Central memory CD8-positive, alpha-beta T cell (primary cell): ENCODE data around the gene AK5.

ENCODE experiments used
- ATAC-seq: fragments of 150-1000 bp; cut with Tn5 transposase; replicated peaks from 2 replicates; pipeline ENCODE4 v1.10.0; 2022; ENCODE audit warnings: mild to moderate bottlenecking, moderate FRiP score, moderate number of reproducible peaks; ENCODE audit not compliant: poor library complexity, severe bottlenecking; ENCODE audit errors: extremely low read depth
- DNase-seq, 2 donors: peaks; one replicate each; pipeline ENCODE4 v3.0.0; 2021; ENCODE audit warnings: low spot score in 2 of 2
- H3K27ac Mint-ChIP-seq: one replicate; pipeline ENCODE4 v1.8.0; 2022; ENCODE audit warnings: low read depth, mild to moderate bottlenecking, moderate library complexity, mixed read lengths
- H3K27me3 Mint-ChIP-seq: one replicate; pipeline ENCODE4 v1.8.0; 2022; ENCODE audit warnings: mixed read lengths
- H3K36me3 Mint-ChIP-seq: one replicate; pipeline ENCODE4 v1.8.0; 2022; ENCODE audit warnings: mild to moderate bottlenecking, moderate library complexity, mixed read lengths; ENCODE audit not compliant: insufficient read depth
- H3K4me1 Mint-ChIP-seq: one replicate; pipeline ENCODE4 v1.8.0; 2022; ENCODE audit warnings: mixed read lengths
- H3K4me3 Mint-ChIP-seq: one replicate; pipeline ENCODE4 v1.8.0; 2022; ENCODE audit warnings: mild to moderate bottlenecking, moderate library complexity, mixed read lengths
- H3K9me3 Mint-ChIP-seq: one replicate; pipeline ENCODE4 v1.8.0; 2022; ENCODE audit warnings: mixed read lengths

AK5 gene

DNA sequence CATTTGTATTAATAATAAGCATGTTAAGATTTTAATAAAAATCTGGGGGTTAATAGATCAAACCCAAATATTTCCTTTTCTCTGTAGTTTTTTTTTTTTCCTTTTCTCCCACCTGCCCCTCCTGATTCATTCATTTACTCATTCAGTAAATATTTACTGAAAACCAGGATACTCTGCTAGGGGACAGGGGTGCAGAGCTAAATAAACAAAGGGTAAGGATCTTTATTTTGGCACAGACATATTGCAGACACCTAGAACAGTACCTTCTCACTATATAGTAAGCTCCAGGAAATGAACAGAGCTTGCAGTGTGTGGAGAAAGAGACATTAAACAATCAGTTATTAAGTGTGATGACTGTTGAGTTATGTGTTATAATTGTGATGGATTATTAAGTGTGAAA, 60.9 kb downstream of the AK5 start:
- no peak for ATAC-seq
- no peak for DNase-seq
- no peaks in the 10 kb centered on the region for H3K4me1 Mint-ChIP-seq
- H3K27me3 Mint-ChIP-seq, result peaks cover 13% of the 10 kb centered on the region
- no peaks in the 10 kb centered on the region for H3K36me3 Mint-ChIP-seq
- H3K9me3 Mint-ChIP-seq, result no peaks in the 10 kb centered on the region
- no peak overlapping the region for H3K27ac Mint-ChIP-seq
- H3K4me3 Mint-ChIP-seq, result no peak overlapping the region

DNA sequence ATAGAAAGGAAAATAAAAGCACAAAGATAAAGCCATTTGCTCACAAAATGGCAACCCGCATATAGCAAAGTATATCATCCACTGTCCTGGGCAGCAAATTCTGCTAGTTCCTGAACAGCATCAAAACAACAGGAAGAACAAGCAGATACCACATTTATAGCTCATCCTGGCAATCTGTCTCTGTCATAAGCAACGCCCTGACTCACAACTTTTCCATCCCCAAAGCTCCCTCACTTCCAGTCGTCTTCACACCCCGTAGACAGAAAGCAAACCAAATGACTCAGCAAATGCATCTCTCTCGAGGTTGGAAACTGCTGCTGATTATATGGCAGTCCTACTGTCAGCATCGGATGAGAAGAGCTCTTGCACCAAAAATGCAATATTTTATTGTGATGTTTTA, 65.8 kb downstream of the AK5 start:
- DNase-seq (no peak), ATAC-seq (no peak)
- Mint-ChIP-seq H3K4me1 (no peaks in the 10 kb centered on the region), H3K36me3 (no peaks in the 10 kb centered on the region), H3K27me3 (peaks cover 13% of the 10 kb centered on the region), H3K27ac (no peak overlapping the region), H3K9me3 (no peaks in the 10 kb centered on the region), H3K4me3 (no peak overlapping the region)

DNA sequence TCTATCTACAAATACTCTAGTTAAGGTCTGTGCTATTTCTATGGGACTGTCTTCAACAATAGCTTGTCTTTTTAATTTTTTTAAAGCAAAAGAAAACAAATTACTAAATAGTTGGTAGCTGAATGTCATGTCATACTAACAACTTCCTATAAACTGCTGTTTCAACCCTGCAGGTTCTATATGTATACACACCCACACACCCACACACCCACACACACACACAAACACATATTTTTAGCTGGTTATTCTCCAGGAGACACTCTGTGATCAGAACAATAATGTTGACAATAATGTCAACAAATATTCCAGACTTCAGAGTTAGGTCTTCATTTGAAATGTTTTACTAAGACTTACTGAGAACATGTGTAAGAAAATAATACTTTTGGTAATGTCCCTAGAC, 66.7 kb downstream of the AK5 start:
- peaks cover 4% of the 10 kb centered on the region for H3K27me3 Mint-ChIP-seq
- no peak for ATAC-seq
- no peak overlapping the region for H3K27ac Mint-ChIP-seq
- H3K4me3 Mint-ChIP-seq, result no peak overlapping the region
- H3K9me3 Mint-ChIP-seq, result no peaks in the 10 kb centered on the region
- H3K4me1 Mint-ChIP-seq, result no peaks in the 10 kb centered on the region
- no peak for DNase-seq
- no peaks in the 10 kb centered on the region for H3K36me3 Mint-ChIP-seq

DNA sequence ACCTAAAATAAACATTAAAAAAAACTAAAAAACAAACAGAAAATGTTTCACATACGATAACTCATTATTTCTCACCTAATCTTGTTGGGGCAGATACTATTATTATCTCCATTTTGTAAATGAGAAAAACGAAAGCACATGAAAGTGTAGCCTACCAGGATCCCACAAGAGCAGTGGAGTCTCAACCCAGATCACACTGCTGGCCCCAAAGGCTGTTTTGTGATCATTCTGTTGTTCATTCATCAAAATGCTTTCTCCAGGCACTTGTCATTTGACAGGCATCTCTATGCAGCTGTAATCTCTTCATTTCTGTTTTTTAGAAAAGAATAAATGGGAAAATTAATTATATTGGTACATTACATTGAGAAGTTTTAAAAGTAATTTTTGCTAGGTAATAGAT, 67.5 kb downstream of the AK5 start:
- H3K4me3 Mint-ChIP-seq, result no peak overlapping the region
- no peaks in the 10 kb centered on the region for H3K4me1 Mint-ChIP-seq
- no peaks in the 10 kb centered on the region for H3K9me3 Mint-ChIP-seq
- no peaks in the 10 kb centered on the region for H3K36me3 Mint-ChIP-seq
- no peak overlapping the region for H3K27ac Mint-ChIP-seq
- DNase-seq, result no peak
- ATAC-seq, result no peak
- H3K27me3 Mint-ChIP-seq, result no peaks in the 10 kb centered on the region

DNA sequence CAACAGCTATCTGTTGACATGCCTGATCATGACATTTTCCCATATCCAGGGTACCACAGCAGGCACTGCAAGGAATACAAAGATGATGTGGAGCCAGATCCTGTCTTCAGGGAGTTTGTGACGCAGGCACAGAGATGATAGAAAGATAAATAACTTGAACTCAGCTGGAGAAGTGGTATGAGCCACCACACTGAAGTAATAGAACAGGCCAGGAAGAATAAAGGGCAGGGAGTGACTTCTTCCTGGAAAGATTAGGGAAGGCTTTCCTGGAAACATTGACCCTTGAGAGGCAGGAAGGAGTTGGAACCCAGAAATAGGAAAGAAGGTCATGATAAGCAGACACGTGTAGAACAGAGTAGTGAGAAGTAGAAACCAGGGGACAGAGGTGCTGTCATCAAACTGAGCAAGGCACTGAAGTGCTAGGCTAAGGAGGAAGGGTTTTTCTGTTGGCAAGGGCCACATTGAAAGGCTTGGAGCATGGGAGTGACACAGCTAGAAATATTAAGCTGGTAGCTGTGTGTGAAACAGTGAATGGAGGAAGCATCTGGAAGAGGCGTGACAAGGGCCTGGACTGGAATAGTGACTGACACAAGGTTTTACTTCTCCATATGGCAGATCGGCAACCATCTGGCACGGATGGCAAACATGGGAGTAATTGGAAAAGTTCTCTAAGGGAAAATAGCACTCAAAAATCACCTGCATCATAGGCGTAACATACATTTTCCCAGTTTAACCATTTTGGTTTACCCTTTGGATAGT, 68.4 kb downstream of the AK5 start:
- H3K27ac Mint-ChIP-seq, result no peak overlapping the region

DNA sequence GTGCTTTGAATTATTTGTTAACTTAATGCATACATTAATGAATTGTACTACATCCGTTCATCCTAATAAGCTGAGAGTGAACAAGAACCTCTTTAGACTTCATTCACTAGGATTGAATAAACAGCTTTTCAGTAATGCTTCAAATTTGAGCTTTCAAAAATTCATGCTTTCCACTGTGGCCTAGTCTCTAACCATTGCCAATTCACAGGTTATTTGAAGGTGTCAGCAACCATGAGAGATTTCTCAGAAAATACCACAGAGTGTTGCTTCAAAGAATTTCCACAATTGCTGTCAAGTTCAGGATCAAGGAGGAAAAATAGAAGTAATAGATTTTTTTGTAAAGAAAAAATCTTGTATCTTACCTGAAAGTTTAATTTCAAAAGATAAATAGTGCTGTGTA, 72.7 kb downstream of the AK5 start:
- no peaks in the 10 kb centered on the region for H3K4me1 Mint-ChIP-seq
- H3K27ac Mint-ChIP-seq, result no peak overlapping the region
- ATAC-seq (no peak), DNase-seq (no peak)
- no peaks in the 10 kb centered on the region for H3K36me3 Mint-ChIP-seq
- H3K9me3 Mint-ChIP-seq, result no peaks in the 10 kb centered on the region
- H3K4me3 Mint-ChIP-seq, result no peak overlapping the region
- no peaks in the 10 kb centered on the region for H3K27me3 Mint-ChIP-seq

More for the DNA sequence above, 68.4 kb downstream of the AK5 start:
- H3K4me1 Mint-ChIP-seq, result no peaks in the 10 kb centered on the region
- no peaks in the 10 kb centered on the region for H3K36me3 Mint-ChIP-seq
- ATAC-seq (no peak), DNase-seq (no peak)
- H3K27me3 Mint-ChIP-seq, result no peaks in the 10 kb centered on the region
- no peak overlapping the region for H3K4me3 Mint-ChIP-seq
- H3K9me3 Mint-ChIP-seq, result no peaks in the 10 kb centered on the region

DNA sequence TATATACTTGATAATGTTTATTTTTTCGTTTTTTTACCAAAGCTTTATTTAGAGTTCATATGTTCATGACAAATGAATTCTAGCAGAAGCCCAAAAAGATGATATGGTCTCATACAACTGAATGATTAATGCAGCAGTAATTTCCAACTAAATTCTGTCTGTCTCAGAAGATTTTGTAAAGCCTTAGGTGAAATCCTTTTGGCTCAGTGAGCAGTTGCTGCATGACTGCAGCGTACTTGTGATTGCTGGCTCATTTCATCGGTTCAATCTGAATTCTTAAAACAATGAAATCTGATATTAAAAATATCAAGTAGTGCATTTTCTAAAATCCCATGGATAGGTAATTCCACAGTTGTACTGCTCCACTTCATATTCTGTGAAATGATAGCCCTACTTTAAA, 73.2 kb downstream of the AK5 start:
- Mint-ChIP-seq H3K4me3 (no peak overlapping the region), H3K27me3 (no peaks in the 10 kb centered on the region), H3K27ac (no peak overlapping the region), H3K36me3 (no peaks in the 10 kb centered on the region), H3K4me1 (no peaks in the 10 kb centered on the region), H3K9me3 (no peaks in the 10 kb centered on the region)
- no peak for DNase-seq
- ATAC-seq, result no peak

DNA sequence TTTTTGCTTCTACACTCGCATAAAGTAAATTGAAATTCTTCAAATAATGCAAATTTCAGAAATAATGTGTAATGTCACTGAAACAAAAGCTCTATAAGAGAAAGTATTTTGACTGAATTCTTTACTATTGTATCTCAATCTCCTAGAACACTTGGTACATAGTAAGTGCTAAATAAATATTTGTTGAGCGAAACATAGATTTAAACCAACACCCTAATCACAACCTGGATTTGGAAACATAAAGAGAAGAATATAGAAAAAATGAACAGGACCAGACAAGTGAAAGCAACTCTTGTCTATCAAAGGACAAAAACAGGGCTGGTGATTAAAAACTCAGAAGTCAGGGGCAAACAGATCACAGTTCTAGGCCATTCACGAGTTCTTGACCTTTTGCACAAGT, 74.3 kb downstream of the AK5 start:
- ATAC-seq (no peak), DNase-seq (no peak)
- no peaks in the 10 kb centered on the region for H3K9me3 Mint-ChIP-seq
- no peaks in the 10 kb centered on the region for H3K36me3 Mint-ChIP-seq
- H3K27me3 Mint-ChIP-seq, result no peaks in the 10 kb centered on the region
- no peak overlapping the region for H3K4me3 Mint-ChIP-seq
- no peak overlapping the region for H3K27ac Mint-ChIP-seq
- no peaks in the 10 kb centered on the region for H3K4me1 Mint-ChIP-seq

DNA sequence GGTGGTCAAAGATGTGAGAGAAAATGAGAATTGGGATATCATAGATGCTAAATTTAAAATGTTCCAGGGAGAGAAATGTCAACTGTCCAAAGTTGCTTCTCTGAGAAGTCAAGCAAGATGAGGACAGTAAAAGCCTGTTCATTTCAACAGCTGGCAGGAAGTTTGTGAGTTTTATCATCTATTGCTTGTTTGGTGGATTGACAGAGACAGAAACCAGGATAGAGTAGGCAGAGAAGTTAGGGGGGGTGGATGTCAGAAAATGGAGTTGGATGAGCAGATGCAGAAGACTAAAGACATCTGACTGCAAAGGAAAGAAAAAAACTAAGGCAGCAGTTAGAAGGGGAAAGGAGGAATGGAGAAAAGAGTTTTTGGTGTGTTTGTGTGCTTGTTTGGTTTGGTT, 78.4 kb downstream of the AK5 start:
- ATAC-seq, result no peak
- no peaks in the 10 kb centered on the region for H3K27me3 Mint-ChIP-seq

DNA sequence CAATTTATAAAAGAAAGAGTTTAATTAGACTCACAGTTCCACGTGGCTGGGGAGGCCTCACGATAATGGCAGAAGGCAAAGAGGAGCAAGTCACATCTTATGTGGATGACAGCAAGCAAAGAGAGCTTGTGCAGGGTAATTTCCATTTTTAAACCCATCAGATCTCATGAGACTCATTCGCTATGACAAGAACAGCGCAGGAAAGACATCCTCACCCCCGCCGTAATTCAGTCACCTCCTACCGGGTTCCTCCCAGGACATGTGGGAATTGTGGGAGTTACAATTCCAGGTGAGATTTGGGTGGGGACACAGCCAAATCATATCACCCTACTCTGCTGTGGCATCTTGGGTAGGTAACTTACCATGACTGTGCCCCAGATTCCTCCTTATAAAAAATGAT, 79.8 kb downstream of the AK5 start:
- ATAC-seq, result no peak
- Mint-ChIP-seq H3K9me3 (no peaks in the 10 kb centered on the region), H3K27me3 (no peaks in the 10 kb centered on the region), H3K4me1 (no peaks in the 10 kb centered on the region), H3K4me3 (no peak overlapping the region), H3K27ac (no peak overlapping the region), H3K36me3 (no peaks in the 10 kb centered on the region)
- no peak for DNase-seq

More for the DNA sequence above, 78.4 kb downstream of the AK5 start:
- Mint-ChIP-seq H3K4me1 (no peaks in the 10 kb centered on the region), H3K36me3 (no peaks in the 10 kb centered on the region), H3K4me3 (no peak overlapping the region), H3K9me3 (no peaks in the 10 kb centered on the region), H3K27ac (no peak overlapping the region)
- DNase-seq, result no peak

DNA sequence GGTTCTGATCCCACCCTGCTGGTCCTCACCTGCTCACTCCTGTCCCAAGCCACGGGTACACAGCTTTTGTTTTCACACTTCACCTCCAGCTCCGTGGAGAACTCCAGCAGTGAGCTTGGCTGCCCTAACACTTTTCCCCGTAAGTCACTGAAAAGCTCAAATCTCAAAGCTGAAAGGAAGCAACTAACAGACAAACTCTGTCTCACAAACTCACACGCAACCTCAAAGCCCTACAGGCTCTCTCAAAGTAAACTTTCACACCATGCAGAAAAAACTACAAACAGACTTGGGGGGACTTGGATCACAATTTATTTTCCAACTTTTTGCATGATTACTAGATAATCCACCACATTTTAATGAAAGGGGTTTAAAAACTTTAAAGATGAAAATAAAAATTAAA, 88.3 kb downstream of the AK5 start:
- Mint-ChIP-seq H3K4me3 (no peak overlapping the region), H3K36me3 (no peaks in the 10 kb centered on the region), H3K4me1 (no peaks in the 10 kb centered on the region), H3K27ac (no peak overlapping the region), H3K27me3 (peaks cover 22% of the 10 kb centered on the region), H3K9me3 (no peaks in the 10 kb centered on the region)
- no peak for ATAC-seq
- no peak for DNase-seq

DNA sequence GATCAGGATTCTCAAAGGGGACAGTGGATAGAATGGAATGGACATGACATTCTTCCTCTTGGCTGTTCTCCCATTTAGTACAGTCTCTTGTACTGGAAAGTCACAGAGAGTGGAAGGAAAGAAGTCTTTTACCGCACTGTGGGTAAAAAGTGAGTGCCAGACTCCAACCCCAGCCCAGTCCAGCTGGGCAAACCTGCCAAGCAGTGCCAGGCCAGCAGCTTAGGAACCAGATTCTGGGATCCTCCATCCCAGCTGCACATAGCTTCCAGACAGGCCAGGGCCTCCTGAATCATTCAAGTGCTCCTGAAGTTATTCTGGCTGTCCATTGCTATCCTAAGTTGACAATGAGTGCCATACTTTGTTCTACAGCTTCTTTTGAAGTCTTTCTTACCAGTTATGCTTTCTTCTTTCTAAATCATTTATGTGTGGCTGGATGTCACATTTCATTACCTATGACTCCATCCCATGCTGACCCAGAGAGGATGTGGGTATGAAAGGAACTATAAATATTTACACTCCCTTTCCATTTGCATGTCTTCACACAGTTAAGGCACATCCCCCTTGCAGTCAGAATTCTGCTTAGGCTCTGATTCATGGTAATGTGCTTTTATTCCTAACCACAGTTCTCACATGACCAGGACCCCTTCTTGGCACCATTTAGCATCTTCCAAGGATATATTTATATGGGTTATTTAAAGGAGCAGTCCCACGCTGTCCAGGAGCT, 88.9 kb downstream of the AK5 start:
- Mint-ChIP-seq H3K27ac (no peak overlapping the region), H3K4me1 (no peaks in the 10 kb centered on the region), H3K9me3 (no peaks in the 10 kb centered on the region), H3K4me3 (no peak overlapping the region), H3K27me3 (peaks cover 22% of the 10 kb centered on the region), H3K36me3 (no peaks in the 10 kb centered on the region)
- no peak for DNase-seq
- ATAC-seq, result no peak

DNA sequence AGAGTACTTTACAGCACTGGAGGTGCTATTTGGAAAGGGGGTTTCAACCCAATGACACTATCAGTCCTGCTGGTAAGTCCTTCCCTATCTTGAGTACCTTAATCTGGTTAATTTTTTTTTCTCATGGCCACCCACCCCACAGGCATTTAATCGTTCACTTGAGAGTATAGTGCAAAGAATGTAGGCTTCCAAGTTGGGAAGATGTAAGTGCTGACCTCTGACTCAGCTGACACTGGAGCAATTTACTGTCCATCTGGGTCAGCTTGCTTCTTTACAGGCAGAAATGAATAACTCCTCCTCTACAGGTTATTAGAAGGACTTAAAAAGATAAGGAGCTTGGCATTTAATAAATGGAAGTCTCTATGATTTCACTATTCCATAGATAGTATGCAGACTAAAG, 89.6 kb downstream of the AK5 start:
- no peak for DNase-seq

More for the DNA sequence above, 89.6 kb downstream of the AK5 start:
- Mint-ChIP-seq H3K4me3 (no peak overlapping the region), H3K27ac (no peak overlapping the region), H3K4me1 (no peaks in the 10 kb centered on the region), H3K27me3 (peaks cover 22% of the 10 kb centered on the region), H3K9me3 (no peaks in the 10 kb centered on the region), H3K36me3 (no peaks in the 10 kb centered on the region)
- no peak for ATAC-seq
